Mucosa of descending colon (tissue), 3 donors: ENCODE results near the gene DCC. TPM values are rescaled to one million over a fixed set of nuclear protein-coding genes. Genes with fewer than 3 reads are reported as not detected.

Experiments used
- ATAC-seq: fragments of 200-7000 bp; cut with Tn5 transposase; one replicate; pipeline ENCODE4 v1.9.1; 2020; ENCODE audit warnings: mild to moderate bottlenecking, moderate library complexity
- DNase-seq, 3 donors: peaks; one replicate each; pipeline ENCODE4 v3.0.0-alpha.2; 2020
- H3K36me3 ChIP-seq: fragments of 200-600 bp; one replicate; pipeline ENCODE4 v1.8.0; 2021; ENCODE audit warnings: low read depth, mild to moderate bottlenecking
- H3K4me1 ChIP-seq: fragments of 200-600 bp; one replicate; pipeline ENCODE4 v1.8.0; 2021; ENCODE audit warnings: low read depth, mild to moderate bottlenecking
- H3K4me3 ChIP-seq: fragments of 200-600 bp; one replicate; pipeline ENCODE4 v1.8.0; 2021; ENCODE audit warnings: mild to moderate bottlenecking
- H3K9me3 ChIP-seq: fragments of 200-600 bp; one replicate; pipeline ENCODE4 v1.8.0; 2021; ENCODE audit warnings: mild to moderate bottlenecking
- CTCF ChIP-seq: fragments of 200-600 bp; IDR thresholded peaks from one replicate; pipeline ENCODE4 v1.8.0; 2022; ENCODE audit warnings: antibody characterized with exemption, mild to moderate bottlenecking
- intact Hi-C, 2 donors: fragments of 100-400 bp; cut with DNase I in 1 of 2; cut with micrococcal nuclease in 1 of 2; formaldehyde crosslinking; loops; one replicate each; pipeline versions ENCODE4 v1.11.0 to v1.11.1; 2022; cut with DNase I, micrococcal nuclease
- total RNA-seq, 3 donors: library from RNA; stranded (reverse); fragmentation: NEBNext Ultra II Directional in 2 of 3; extraction: Animal tissue kit (Norgen Biotek cat#: 25700) in 2 of 3; gene quantifications; one replicate each; pipeline versions ENCODE4 v1.2.1 to v1.2.4, GENCODE V29; 2021 to 2023
- donor health status: DM: no; HTN: no; CAD: no; lungs with moderate emphysema.
- donor health status: DM: no; HTN: no; CAD: no.
- donor health status: DM: no; HTN: yes; CAD: no.

The DCC gene
- total RNA-seq, 3 donors from 2014 or later = 0.26 to 1.3 (median 0.34) TPM

GRCh38 chr18:52391810-52392559 is 52.0 kb downstream of the DCC start:
- ATAC-seq (no peak), DNase-seq (no peak)
- Histone ChIP-seq H3K36me3 (no peaks in the 10 kb centered on the region), H3K4me3 (no peak overlapping the region), H3K9me3 (no peaks in the 10 kb centered on the region), H3K4me1 (no peaks in the 10 kb centered on the region)
- no peak for TF ChIP-seq CTCF
- intact Hi-C loops = no loop called here

- no peaks in the 10 kb centered on the region for H3K4me1 ChIP-seq
- no peaks in the 10 kb centered on the region for H3K9me3 ChIP-seq
- no peak for TF ChIP-seq CTCF
- no peak overlapping the region for H3K4me3 ChIP-seq
- ATAC-seq (no peak), DNase-seq (peak in 1 of 3 donors; percentile 2)
- H3K36me3 ChIP-seq = no peaks in the 10 kb centered on the region
- intact Hi-C loops = no loop called here
Observed at GRCh38 chr18:52394602-52395001, 54.6 kb downstream of the DCC start.

GRCh38 chr18:52395146-52395852 is 55.3 kb downstream of the DCC start:
- ATAC-seq = no peak
- Histone ChIP-seq H3K9me3 (no peaks in the 10 kb centered on the region), H3K4me1 (no peaks in the 10 kb centered on the region), H3K36me3 (no peaks in the 10 kb centered on the region), H3K4me3 (no peak overlapping the region)
- TF ChIP-seq CTCF = no peak
- intact Hi-C loops = no loop called here
- DNase-seq = no peak

- H3K36me3 ChIP-seq = no peaks in the 10 kb centered on the region
- no peak overlapping the region for H3K4me3 ChIP-seq
- no peak for ATAC-seq
- H3K9me3 ChIP-seq = no peaks in the 10 kb centered on the region
- no peak for TF ChIP-seq CTCF
- intact Hi-C loops = no loop called here
- H3K4me1 ChIP-seq = no peaks in the 10 kb centered on the region
- no peak for DNase-seq
Observed at GRCh38 chr18:52401236-52401635, 61.2 kb downstream of the DCC start.

- Histone ChIP-seq H3K4me1 (no peaks in the 10 kb centered on the region), H3K9me3 (no peaks in the 10 kb centered on the region), H3K36me3 (no peaks in the 10 kb centered on the region), H3K4me3 (no peak overlapping the region)
- DNase-seq (no peak), ATAC-seq (no peak)
- intact Hi-C loops = no loop called here
- no peak for TF ChIP-seq CTCF
Observed at GRCh38 chr18:52402814-52403213, 62.8 kb downstream of the DCC start.
